GM04504 (cell line): Measurements from ENCODE around the gene MCRIP1.

ENCODE experiments used
- DNase-seq: peaks from one replicate; pipeline ENCODE4 v3.0.0-alpha.2; 2012; ENCODE audit warnings: low read depth

MCRIP1 gene

DNA sequence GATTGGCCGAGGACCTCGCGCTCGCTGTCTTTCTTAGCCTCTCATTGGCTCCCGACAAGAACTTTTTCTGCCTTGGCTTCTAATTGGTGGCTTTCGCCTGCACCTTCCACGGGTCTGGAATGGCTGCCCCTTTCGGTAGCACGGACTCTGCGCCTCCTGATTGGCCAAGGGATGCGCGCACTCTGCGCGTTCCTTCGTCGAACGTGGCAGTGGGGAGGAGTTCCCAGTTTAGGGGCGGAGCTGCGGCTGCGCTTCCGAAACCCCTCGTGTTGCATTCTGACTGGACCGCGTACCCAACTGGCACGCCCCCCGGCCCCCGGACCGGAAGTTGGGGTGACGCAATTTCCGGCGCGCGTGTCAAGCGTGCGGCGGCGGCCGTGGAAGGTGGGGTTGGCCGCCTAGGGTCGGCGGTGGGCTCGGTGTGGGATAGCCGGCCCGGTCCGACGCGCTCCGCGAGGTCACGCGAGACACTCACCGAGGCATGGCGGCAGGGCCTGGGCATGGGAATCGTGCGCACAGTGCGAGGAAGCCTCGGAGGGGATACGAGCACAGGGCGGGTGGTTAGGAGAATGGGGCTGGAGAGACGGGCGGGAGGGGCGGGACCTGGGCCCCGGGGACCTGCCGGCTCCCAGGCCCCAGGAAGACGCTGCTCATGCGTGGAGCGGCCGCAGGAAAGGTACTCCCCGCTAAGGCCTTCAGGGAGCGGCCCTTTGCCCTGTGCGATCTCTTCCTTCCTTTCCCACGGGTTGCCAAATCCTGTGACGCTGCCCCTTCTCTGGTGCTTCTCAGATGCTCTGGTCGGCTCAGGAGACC lies 27.9 kb upstream of the MCRIP1 start:
- peak; percentile 100 for DNase-seq

DNA sequence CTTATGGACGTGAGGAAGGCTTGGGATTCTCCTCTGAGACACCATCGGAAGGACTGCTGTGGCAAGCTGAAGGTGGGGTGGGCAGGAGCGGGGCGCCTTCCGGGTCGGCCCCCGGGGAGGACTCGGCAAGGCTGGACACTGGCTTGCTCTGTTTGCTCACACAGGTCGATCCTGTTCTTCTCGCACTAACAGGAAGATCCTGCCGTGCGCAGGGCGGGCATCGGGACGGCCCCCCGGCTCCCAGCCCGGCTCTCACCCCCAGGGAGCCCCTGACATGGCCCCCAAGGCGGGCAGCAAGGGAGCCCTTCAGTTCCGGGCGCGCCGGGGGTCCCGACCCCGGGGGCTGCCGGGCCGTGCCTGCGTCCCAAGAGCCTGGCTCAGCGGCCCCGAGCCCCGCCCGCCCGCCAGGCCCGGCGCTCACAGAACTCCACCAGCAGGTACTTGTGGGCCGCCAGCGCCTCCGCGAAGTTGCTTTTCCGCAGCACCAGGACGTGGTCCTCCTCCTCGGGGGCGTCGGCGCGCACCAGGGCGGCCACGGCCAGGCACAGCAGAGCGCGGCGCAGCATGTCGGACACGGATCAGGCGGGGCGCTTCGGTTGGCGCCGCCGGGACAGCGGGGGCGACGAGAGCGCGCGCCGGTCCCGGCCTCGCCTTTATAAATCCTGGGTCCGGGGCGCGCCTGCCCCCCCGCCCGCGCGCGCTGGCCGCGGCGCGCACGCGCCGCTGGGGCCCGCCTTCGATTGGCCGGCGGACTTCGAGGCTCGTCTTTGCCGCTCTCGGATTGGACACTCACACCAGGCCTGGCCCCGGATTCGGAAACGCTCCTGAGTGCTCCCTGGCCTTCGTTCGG lies 27.0 kb upstream of the MCRIP1 start, which contains the start of gene P4HB:
Gene P4HB (minus strand): TSS at position 630 of the 850 bp plus-strand sequence. CDS start 64 bp downstream, at position 566.
- DNase-seq: no peak

DNA sequence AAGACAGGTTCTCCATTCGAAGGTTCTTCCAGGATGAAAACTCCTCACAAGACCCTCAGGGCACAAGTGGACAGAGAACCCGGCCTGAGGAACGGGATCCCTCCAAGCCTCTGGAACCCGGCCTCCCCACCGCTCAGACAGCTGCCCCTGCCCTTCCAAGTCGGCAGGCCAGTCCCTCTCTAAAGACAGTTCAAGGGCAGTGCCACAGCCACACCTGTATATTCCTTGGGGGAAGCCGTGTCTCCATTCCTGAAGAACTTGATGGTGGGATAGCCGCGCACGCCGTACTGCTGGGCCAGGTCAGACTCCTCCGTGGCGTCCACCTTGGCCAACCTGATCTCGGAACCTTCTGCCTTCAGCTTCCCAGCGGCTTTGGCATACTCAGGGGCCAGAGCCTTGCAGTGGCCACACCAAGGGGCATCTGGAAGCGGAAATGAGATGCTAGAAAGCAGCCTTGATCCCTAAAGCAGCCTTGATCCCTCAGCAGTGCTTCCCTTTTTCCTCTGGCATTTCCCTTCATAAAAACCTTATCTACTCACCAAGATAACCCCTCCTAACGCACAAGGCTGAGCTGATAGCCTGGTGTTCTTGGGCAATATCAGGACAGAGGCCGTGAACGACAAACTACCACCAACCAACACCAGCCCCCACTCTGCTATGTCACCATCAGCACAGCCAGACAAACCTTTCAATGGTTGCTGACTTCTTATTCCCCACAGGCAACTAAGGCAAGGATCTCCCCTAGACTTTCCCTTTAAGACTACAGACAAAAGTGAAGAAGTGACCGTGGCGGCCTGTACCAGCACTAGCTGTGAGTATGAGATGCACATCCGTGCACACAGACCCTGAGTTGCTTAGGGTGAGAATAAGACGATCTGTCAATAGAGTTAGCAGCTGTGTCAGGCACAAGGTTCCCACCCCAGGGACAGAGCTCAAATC lies 26.1 kb upstream of the MCRIP1 start:
- no peak for DNase-seq

DNA sequence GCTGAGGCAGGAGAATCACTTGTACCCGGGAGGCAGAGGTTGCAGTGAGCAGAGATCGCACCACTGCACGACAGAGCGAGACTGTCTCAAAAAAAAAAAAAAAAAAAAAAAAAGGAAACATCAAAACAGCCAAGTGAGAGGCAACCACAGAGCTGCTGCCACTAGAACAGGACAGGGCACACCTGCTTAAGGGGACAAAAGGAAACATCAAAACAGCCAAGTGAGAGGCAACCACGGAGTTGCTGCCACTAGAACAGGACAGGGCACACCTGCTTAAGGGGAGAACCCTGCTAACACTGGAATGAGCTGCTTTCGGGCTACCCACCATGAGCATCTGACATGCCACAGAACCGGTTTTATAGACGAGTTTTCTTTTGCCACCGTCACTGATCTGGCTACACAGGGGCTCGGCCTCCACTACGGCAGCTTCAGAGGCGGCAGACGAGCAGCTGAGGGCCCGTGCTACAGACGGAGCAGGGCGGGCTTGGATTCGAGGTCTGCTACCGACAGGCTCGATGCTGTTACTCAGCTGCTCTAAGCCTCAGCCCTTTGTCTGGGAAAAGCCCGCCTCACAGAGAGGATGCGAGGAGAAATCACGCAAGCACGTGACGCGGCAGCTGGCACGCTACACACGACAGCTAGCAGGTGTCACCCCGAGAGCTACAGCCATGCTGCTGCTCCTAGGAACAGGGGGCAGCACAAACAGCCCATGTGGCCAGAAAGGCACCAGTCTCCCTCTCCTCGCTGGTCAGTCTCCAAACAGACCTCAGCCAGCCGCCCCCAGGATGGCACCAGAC lies 25.3 kb upstream of the MCRIP1 start:
- no peak for DNase-seq

DNA sequence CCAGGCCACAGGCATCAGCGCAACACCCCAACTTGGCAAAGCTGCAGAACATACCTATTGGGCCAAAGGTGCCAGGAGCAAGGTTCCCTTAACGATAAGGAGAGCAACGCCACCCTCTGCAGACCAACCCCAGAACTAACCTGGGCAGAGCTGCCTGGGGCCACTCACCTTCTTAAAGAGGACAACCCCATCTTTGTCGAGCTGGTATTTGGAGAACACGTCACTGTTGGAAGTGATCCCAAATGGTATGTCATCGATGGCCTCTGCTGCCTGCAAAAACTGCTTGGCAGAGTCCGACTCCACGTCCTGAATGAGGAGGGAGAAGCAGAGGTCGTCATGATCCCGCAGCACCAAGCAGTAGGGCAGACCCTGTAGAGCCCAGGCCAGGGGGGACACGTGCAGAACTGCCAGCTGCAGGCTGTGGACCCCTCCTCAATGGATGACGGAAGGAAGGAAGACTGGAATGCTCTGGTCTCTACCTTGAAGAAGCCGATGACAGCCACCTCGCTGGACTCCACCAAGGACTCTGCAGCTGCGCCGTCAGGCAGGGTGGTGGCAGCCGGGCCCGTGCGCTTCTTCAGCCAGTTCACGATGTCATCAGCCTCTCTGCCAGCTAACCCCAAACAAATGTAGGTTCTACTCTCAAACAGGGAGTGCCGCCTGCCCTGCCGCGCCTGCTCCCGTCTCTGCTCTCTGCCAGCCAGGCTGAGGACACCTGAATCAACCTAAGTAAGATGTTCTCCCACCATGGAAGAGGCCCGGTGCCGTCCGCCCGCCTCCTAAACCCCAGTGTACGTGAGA lies 22.1 kb upstream of the MCRIP1 start:
- no peak for DNase-seq

DNA sequence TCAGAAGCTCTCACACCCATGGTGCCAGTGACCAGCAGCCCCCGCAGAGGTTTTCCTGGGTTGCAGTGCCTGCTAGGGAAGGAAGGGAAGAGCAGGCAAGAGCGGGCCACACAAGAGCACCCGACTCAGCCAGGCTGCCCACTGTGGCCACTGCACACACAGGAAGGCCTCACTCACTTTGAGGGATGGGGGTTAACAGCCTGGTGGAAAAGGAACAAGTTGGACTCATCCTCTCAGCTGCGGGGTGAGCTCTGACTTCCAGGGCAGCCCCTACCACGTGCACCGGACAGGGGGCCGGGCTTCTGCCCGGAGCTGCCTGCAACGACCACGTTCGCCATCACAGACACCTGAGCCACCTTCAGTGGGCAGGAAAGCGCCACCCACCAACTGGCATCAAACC lies 19.1 kb upstream of the MCRIP1 start:
- no peak for DNase-seq

DNA sequence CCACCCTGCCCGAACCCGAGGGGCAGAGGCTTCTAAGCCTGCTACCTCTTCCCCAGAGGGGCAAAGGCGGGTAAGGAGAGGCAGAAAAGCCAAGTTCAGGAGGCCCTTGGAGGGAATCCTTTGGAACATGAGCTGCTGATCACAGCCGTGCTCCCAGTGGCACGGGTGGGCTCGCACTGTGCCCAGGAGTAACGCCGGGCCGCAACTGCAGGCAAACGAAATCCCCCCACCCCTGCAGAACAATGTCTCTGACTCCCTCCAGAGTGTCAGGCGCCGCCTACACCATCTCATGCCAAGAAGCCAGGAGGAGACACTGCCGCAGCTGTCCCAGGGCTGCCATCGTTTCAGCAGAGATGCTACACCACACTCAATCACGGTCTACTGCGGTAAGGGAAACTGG lies 18.3 kb upstream of the MCRIP1 start:
- DNase-seq: no peak

DNA sequence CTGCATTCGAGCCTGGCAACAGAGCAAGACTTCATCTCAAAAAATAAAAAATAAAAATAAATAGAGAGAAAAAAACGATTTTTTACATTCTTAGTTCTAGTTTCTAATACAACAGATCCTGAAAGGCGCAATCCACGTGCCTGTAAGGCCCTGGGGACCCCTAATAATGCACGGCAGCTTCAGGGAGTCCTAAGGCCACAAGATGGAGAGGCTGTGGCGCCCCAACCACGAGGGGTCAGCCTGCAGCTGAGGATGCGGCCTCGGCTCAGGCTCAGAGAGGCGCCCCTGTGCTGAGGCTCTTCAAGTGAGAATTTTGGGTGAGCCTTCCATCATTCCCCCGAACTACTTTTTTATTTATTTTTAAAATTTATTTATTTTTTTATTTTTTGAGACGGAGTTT lies 16.4 kb upstream of the MCRIP1 start:
- DNase-seq: no peak

DNA sequence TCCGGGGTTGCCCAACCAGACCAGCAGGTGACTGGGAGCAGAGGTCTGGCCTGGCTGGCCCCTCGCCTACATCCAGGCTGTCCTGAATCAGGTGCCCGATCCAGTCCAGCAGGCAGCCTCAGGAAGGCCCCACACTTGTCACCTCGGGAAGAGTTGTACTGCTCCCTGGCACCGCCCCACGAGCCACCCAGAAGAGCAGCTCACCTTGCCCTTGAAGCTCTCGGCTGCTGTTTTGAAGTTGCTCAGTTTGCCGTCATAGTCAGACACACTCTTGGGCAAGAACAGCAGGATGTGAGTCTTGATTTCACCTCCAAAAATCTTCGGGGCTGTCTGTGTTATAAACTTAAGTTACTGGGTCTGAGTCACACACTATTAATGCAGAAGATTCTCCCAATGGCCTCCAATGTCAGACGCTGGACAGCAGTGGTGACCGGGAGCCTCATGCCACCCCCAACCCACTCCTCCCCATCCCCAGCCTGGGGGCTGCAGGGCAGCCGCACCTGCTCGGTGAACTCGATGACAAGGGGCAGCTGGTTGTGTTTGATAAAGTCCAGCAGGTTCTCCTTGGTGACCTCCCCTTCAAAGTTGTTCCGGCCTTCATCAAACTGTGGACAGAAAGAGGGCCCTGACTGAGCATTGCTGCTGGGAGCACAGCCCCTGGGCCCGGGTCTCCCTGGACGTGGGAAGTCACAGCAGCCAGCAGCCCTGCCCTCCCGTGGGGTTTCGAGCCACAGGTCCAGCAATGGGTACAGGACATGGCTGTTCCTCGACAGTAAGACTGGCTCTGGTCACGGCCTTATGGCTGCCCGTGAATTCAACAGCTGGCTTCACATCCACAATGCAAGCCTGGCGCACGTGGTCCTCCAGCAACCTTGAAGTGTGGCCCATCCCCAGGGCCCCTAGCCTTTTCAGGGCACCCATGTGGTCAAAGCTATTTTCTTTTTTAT lies 13.9 kb upstream of the MCRIP1 start:
- no peak for DNase-seq

DNA sequence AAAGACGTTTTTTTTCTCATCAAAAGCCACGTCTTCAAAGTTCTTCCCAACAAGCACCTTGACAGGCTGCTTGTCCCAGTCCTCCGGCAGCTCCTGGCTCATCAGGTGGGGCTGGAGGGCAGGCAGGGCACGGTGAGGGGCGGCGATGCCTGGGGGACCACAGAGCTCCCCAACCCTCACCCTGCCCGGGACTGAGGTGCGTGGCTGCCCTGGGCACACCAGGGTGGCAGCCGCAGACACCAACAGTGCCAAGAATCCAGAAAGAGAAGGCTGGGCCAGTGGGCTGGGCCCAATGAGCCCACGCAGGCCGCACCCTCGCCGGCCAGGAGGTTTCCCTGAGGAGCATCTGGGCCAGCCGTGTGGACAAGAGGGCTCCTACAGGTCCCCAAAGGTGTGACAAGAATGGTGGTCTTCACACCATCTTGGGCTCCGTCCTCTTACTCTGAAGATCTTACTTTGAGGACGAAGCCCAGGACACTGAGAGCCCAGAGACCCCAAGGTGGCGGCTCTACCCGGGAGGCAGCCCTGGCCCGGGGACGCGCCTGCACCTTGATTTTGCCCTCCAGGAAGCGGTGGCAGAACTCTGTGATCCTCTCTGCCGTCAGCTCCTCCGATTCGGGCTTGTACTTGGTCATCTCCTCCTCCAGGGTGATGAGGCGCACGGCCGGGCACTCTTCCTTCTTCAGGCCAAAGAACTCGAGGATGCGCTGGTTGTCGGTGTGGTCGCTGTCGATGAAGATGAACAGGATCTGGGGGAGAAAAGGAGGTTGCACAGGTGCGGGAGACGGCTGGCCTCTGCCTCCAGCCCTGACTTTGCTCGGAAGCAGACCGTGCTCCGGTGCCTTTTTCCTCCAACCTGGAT lies 13.0 kb upstream of the MCRIP1 start:
- no peak for DNase-seq

DNA sequence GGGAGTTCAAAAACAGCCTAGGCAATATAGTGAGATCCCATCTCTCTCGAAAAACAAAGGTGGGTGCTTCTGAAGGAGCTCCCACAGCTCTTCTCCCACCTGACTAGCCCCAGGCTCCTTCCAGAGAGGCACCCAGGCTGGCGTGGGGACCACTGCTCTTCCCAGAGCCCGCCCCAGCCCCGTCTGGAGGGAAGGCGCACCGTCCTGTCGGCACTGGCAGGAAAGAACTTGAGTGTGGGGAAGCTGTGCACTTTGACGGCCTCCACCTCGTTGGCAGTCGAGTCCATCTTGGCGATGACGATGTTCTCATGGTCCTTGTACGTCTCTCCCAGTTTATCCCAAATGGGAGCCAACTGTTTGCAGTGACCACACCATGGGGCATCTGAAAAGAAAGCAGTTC lies 12.3 kb upstream of the MCRIP1 start:
- no peak for DNase-seq

DNA sequence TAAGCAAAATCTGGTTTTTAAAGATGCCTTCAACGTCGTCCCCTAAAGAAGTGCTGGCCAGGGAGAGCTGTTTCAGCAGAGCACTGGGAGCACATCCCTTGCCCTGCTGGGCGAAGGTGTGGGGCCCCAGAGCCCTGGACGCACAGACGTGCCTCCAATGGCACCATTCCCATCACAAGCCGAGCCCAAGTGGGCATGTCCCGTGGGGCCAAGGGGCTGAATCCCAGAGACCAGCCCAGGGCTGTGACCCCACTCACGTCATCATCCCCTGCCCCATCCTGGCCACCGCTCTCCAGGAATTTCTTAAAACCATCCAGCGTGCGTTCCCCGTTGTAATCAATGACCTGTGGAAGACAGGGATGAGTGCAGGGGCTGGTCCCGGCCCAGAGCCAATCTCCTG lies 11.8 kb upstream of the MCRIP1 start:
- DNase-seq: no peak

DNA sequence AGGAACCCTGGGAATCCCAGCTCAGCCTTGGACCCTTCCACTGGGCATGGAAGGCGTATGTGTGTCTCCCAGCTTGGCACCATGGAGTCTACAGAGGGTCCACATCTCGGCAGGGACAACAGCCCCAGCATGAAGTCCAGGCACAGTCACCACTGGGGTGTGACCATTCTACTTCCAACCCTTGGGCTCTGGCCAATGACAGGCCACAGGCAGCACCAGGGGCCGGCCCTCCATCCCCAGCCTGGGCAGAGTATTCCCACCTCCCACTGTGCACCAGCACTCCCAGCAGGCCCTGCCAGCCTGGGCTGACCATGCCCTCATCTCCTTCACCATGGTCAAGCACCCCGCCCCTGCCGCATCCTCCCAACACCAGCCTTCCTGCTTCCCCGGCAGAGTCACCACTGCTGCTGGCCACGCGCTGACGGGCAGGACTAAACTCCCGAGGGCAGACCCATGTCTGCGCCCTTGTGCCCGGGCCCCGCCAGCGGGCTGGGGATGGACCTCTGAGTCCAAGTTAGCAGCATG lies 11.3 kb upstream of the MCRIP1 start:
- no peak for DNase-seq

DNA sequence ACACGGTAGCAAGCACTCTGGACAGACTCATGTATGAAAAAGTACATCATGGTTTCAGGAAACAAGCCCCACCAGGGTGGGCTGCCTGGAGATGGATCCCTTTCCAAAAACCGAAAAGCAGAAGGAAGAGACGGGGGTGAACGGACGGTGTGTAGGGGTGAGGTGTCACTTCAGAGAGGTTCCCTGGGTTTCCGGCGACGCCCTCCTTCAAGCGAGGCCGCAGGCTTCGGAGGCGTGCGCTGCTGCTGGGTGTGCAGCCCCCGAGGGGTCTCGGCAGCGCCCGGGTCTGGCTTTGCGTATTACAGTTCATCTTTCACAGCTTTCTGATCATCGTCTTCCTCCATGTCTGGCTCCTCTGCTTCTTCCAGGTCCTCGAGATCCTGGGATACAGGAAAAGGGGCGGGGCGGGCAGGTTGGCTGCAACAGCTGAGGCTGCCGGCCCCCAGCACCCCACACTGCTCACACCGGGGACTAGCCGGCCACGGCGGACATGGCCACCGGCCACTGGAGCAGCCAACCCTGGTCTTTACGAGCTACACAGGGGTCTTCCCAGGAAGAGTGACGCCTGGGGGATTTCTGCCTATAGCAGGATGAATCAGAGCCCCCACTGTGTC lies 10.7 kb upstream of the MCRIP1 start:
- DNase-seq: no peak

DNA sequence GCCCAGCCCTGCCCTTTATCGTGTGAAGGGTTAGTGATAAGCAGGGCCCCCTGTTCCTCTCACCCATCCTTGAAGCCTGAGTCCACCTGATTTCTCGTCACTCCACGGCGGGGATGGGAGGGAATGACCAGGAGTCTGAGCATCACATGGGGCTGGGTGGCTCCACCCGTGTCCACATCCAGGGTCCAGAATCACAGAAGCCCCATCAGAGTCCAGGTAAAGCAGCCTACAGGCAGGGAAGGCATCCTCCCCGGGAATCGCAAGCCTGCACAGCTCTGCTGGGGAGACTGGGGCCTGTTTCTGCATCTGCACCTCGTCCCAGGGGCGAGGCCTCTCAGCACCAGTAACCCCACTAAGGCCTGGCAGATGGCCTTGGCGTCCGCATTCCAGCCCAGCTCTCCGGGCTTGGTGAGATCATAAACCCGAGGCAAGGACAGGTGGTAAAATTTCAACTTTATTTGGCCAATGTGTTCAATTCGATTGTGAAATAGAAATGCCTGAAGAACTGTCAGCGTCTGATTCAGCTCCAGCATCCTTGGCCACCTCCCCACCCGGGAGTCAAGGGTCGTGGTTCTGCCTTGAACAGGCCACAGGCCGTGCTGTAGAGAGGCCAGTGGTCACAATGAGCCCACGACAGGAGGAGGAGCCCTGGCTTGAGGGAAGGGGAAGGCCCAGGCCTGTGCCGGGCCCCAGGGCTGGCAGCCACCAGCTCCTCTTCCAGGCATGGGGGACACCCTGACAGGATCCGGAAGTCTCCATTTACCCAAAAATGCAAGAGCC lies 9.8 kb upstream of the MCRIP1 start:
- DNase-seq: no peak

DNA sequence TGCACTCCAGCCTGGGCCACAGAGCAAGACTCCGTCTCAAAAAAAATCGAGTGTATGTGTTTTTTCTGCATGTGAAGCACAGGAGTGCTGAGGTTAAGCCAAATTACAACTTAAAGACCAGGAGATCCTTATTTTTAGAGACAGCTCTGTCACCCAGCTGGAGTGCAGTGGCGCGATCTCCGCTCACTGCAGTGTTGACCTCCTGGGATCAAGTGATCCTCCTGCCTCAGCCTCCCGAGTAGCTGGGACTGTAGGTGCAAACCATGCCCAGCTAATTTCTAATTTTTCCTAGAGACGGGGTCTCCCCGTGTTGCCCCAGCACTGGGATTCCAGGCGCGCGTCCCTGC lies 9.3 kb upstream of the MCRIP1 start:
- DNase-seq: no peak

DNA sequence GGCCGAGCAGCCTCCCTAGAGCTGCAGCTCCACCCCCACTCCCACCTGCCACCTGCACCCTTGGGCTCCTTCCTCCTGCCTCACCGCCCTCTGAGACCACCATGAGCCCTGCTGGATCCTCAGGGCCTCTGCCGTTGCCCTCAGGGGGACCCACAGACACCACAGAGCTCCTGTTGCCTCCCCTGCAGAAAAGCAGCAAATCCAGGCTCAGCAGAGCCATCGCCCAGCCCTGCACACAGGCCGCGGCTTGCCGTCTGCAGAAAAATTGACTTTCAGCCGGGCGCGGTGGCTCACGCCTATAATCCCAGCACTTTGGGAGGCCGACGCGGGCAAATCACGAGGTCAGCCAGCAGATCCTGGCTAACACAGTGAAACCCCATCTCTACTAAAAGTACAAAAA lies 8.8 kb upstream of the MCRIP1 start:
- no peak for DNase-seq
